Panc1 (cell line): ENCODE results near the gene TRIM23. TPM values are rescaled to one million over a fixed set of nuclear protein-coding genes. Genes with fewer than 3 reads are reported as not detected.
"Not testable (repeated sequence)": the region's sequence is repeated elsewhere in the genome, so short reads cannot be mapped to it uniquely, and the experiment has no call there.

ENCODE experiments used
- ATAC-seq: fragments of 200-7000 bp; cut with Tn5 transposase; 2 replicates; pipeline ENCODE4 v1.9.1; 2020; ENCODE audit warnings: mild to moderate bottlenecking, moderate library complexity
- BruUV-seq: library from RNA; stranded (reverse); fragments of 400-500 nt; replicated peaks from 2 replicates; lab custom pipeline; 2021; lab: Mats Ljungman, UMichigan
- CTCF ChIA-PET: fragments of 300-600 bp; sonication (Branson Sonifier 250); formaldehyde crosslinking; loops from one replicate; lab custom pipeline; 2022; ENCODE audit warnings: antibody characterized with exemption; lab: Charles Lee
- POLR2A ChIA-PET: fragments of 300-600 bp; sonication (Branson Sonifier 250); formaldehyde crosslinking; loops from one replicate; lab custom pipeline; 2022; ENCODE audit warnings: antibody characterized with exemption; lab: Charles Lee
- DNase-seq: peaks from one replicate; pipeline ENCODE4 v3.0.0-alpha.2; 2010; ENCODE audit warnings: low read depth, low spot score
- H3K27ac ChIP-seq: 2 replicates; pipeline ENCODE4 v1.5.1; 2011; ENCODE audit warnings: mild to moderate bottlenecking, low read length, inconsistent platforms
- H3K27me3 ChIP-seq: fragments of 200-500 bp; sonication (Bioruptor generic); 2 replicates; pipeline ENCODE4 v1.6.0; 2014; ENCODE audit warnings: low read length, inconsistent platforms; ENCODE audit not compliant: control insufficient read depth, insufficient read depth
- H3K36me3 ChIP-seq: fragments of 200-500 bp; sonication (Bioruptor generic); 2 replicates; pipeline ENCODE4 v1.5.1; 2014; ENCODE audit warnings: inconsistent platforms, mild to moderate bottlenecking, low read length, moderate library complexity; ENCODE audit not compliant: control insufficient read depth, insufficient read depth
- H3K4me1 ChIP-seq: 2 replicates; pipeline ENCODE4 v1.5.1; 2011; ENCODE audit warnings: inconsistent platforms, mild to moderate bottlenecking, low read length, moderate library complexity; ENCODE audit not compliant: control insufficient read depth, insufficient read depth
- H3K4me3 ChIP-seq, 2 experiments: 2 replicates each; pipeline ENCODE4 v1.5.1; 2011 to 2012; ENCODE audit warnings: low read depth in 2 of 2, low read length in 2 of 2, mild to moderate bottlenecking in 2 of 2, inconsistent platforms in 1 of 2, moderate library complexity in 1 of 2
- H3K9me3 ChIP-seq: fragments of 200-500 bp; sonication (Bioruptor generic); 2 replicates; pipeline ENCODE4 v1.5.1; 2014; ENCODE audit warnings: low read depth, mild to moderate bottlenecking, inconsistent platforms, low read length, moderate library complexity; ENCODE audit not compliant: control insufficient read depth, insufficient read depth
- CTCF ChIP-seq: fragments of 450-650 bp; IDR thresholded peaks from 2 replicates; pipeline ENCODE4 v1.5.1; 2017; ENCODE audit warnings: mild to moderate bottlenecking
- POLR2AphosphoS5 ChIP-seq: IDR thresholded peaks from 2 replicates; pipeline ENCODE4 v1.6.1; 2012; ENCODE audit warnings: mild to moderate bottlenecking, low read depth, low read length, moderate library complexity
- REST ChIP-seq, 2 experiments: IDR thresholded peaks; 2 replicates each; pipeline ENCODE4 v1.6.1; 2011 to 2012; ENCODE audit warnings: low read depth in 2 of 2, control low read depth in 1 of 2, low read length in 1 of 2, mild to moderate bottlenecking in 1 of 2, moderate library complexity in 1 of 2; ENCODE audit not compliant: insufficient read depth in 1 of 2
- SIN3A ChIP-seq: IDR thresholded peaks from 2 replicates; pipeline ENCODE4 v1.6.1; 2012; ENCODE audit warnings: low read depth, mild to moderate bottlenecking, low read length, moderate library complexity, borderline replicate concordance; ENCODE audit not compliant: insufficient read depth
- TCF7L2 ChIP-seq: IDR thresholded peaks from 2 replicates; pipeline ENCODE4 v1.6.1; 2011; ENCODE audit warnings: mild to moderate bottlenecking, low read depth, low read length, inconsistent platforms
- in situ Hi-C: cut with HindIII; loops from 2 replicates; pipeline ENCODE4 v1.10.0; 2016; ENCODE audit warnings: low sequenced_read_pairs, low pct_unique_long_range_greater_than_20kb
- intact Hi-C: fragments of 100-400 bp; cut with micrococcal nuclease; formaldehyde crosslinking; loops from one replicate; pipeline ENCODE4 v1.10.0; 2022; ENCODE audit not compliant: unreplicated experiment
- total RNA-seq: library from RNA; stranded (reverse); gene quantifications from one replicate; pipeline ENCODE4 v1.2.1, GENCODE V29; 2021; ENCODE audit not compliant: unreplicated experiment

Gene TRIM23
- total RNA-seq, 1 experiment from 2014 or later, result 12.6 TPM

- no peak for ATAC-seq
- CTCF ChIA-PET, result no interaction called here
- POLR2A ChIA-PET, result interaction anchor here (0.6 kb wide), 1 partner anchor 110 kb away, joined by 3 read pairs; no protein-coding TSS in a partner anchor
- intact Hi-C loops, result no loop called here
- BruUV-seq, result no TSS peak
- no peak for DNase-seq
- no peak for TF ChIP-seq TCF7L2
- no peak for TF ChIP-seq SIN3A
- no peak for TF ChIP-seq POLR2AphosphoS5
- no peak for TF ChIP-seq REST (IDR thresholded peaks at IDR 0.05; ENCODE audit: insufficient read depth in 1 of 2, low read depth in 2 of 2, low read length in 1 of 2)
- TF ChIP-seq CTCF, result no peak
- H3K9me3 ChIP-seq, result no peaks in the 10 kb centered on the region
- peak overlapping the region; percentile 99 for H3K27ac ChIP-seq
- in situ Hi-C loops, result no loop called here
- no peaks in the 10 kb centered on the region for H3K27me3 ChIP-seq
- H3K4me3 ChIP-seq, result peak overlapping the region; percentile 82 to 98
- peaks cover 5% of the 10 kb centered on the region; the same call in 1 of the 2 replicates for H3K36me3 ChIP-seq
- H3K4me1 ChIP-seq, result peaks cover 9% of the 10 kb centered on the region
Measured at GRCh38 chr5:65623482-65623881, 651 bp downstream of the TRIM23 start.

DNA sequence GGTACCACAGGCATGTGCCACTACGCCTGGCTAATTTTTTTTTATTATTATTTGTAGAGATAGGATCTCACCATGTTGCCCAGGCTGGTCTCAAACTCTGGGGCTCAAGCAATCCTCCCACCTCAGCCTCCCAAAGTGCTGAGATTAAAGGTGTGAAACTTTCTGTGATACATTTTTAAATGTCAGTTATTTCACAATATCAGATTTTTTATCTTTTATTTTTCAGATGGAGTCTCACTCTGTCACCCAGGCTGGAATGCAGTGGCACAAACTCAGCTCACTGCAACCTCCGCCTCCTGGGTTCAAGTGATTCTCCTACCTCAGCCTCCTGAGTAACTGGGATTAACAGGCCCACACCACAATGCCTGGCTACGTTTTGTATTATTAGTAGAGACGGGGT is 2.2 kb downstream of the TRIM23 start:
- H3K27me3 ChIP-seq, H3K4me3 ChIP-seq, BruUV-seq, DNase-seq, H3K4me1 ChIP-seq, H3K9me3 ChIP-seq, POLR2A ChIA-PET, CTCF ChIA-PET, H3K36me3 ChIP-seq, ATAC-seq, intact Hi-C loops, H3K27ac ChIP-seq, in situ Hi-C loops: not testable (repeated sequence)

GRCh38 chr5:65620021-65620420 is 4.1 kb downstream of the TRIM23 start:
- DNase-seq, result no peak
- Histone ChIP-seq H3K4me1 (peaks cover 6% of the 10 kb centered on the region), H3K4me3 (no peak overlapping the region), H3K36me3 (no peaks in the 10 kb centered on the region; the same call in none of the 2 replicates), H3K27ac (no peak overlapping the region), H3K27me3 (no peaks in the 10 kb centered on the region), H3K9me3 (no peaks in the 10 kb centered on the region)
- ChIA-PET POLR2A (no interaction called here), CTCF (no interaction called here)
- in situ Hi-C loops, result no loop called here
- TF ChIP-seq TCF7L2, result no peak
- no peak for TF ChIP-seq CTCF
- no peak for TF ChIP-seq POLR2AphosphoS5
- no peak for TF ChIP-seq REST (IDR thresholded peaks at IDR 0.05; ENCODE audit: insufficient read depth in 1 of 2, low read depth in 2 of 2, low read length in 1 of 2)
- no peak for TF ChIP-seq SIN3A
- no peak for ATAC-seq
- BruUV-seq, result no TSS peak
- intact Hi-C loops, result no loop called here
